H9 (cell line): ENCODE measurements around the gene FANK1. TPM values are rescaled to one million over a fixed set of nuclear protein-coding genes. Genes with fewer than 3 reads are reported as not detected.

ENCODE experiments used
- DNase-seq: peaks from one replicate; pipeline ENCODE4 v3.0.0-alpha.2; 2017
- H2AFZ ChIP-seq: one replicate; pipeline ENCODE4 v1.6.1; 2013; ENCODE audit warnings: mild to moderate bottlenecking, low read length, control low read depth, moderate library complexity
- H2AK5ac ChIP-seq: 2 replicates; pipeline ENCODE4 v1.6.1; 2013; ENCODE audit warnings: low read length, control low read depth, mixed read lengths; ENCODE audit not compliant: insufficient read length
- H2BK120ac ChIP-seq: one replicate; pipeline ENCODE4 v1.6.1; 2013; ENCODE audit warnings: low read depth, mild to moderate bottlenecking, low read length, control low read depth, inconsistent platforms; ENCODE audit not compliant: poor library complexity, severe bottlenecking
- H2BK12ac ChIP-seq: 2 replicates; pipeline ENCODE4 v1.6.1; 2013; ENCODE audit warnings: low read length, control low read depth, mixed read lengths, low read depth; ENCODE audit not compliant: insufficient read length
- H2BK15ac ChIP-seq: 2 replicates; pipeline ENCODE4 v1.6.1; 2013; ENCODE audit warnings: low read depth, low read length, control low read depth
- H2BK20ac ChIP-seq: one replicate; pipeline ENCODE4 v1.6.1; 2013; ENCODE audit warnings: low read depth, mild to moderate bottlenecking, low read length, control low read depth, inconsistent platforms; ENCODE audit not compliant: poor library complexity, severe bottlenecking
- H2BK5ac ChIP-seq: 2 replicates; pipeline ENCODE4 v1.6.1; 2013; ENCODE audit warnings: low read length, control low read depth, mixed read lengths; ENCODE audit not compliant: insufficient read length
- H3K14ac ChIP-seq: 2 replicates; pipeline ENCODE4 v1.6.1; 2013; ENCODE audit warnings: low read length, control low read depth; ENCODE audit not compliant: insufficient read depth
- H3K18ac ChIP-seq: 2 replicates; pipeline ENCODE4 v1.6.1; 2013; ENCODE audit warnings: low read depth, mild to moderate bottlenecking, mixed read lengths, low read length, control low read depth; ENCODE audit not compliant: insufficient read length
- H3K23ac ChIP-seq: 2 replicates; pipeline ENCODE4 v1.6.1; 2013; ENCODE audit warnings: low read length, control low read depth, mixed read lengths, low read depth; ENCODE audit not compliant: insufficient read length
- H3K23me2 ChIP-seq: 2 replicates; pipeline ENCODE4 v1.6.1; 2013; ENCODE audit warnings: low read depth, mild to moderate bottlenecking, mixed read lengths, low read length, control low read depth; ENCODE audit not compliant: insufficient read length, poor library complexity, severe bottlenecking
- H3K27ac ChIP-seq: 2 replicates; pipeline ENCODE4 v1.5.1; 2013; ENCODE audit warnings: low read length, control low read depth, mixed read lengths, low read depth; ENCODE audit not compliant: insufficient read length
- H3K27me3 ChIP-seq: 2 replicates; pipeline ENCODE4 v1.6.1; 2013; ENCODE audit warnings: low read length, control low read depth, inconsistent platforms; ENCODE audit not compliant: insufficient read depth
- H3K4ac ChIP-seq: 2 replicates; pipeline ENCODE4 v1.6.1; 2013; ENCODE audit warnings: low read depth, mild to moderate bottlenecking, control low read depth, inconsistent platforms, low read length, moderate library complexity
- H3K4me1 ChIP-seq: 2 replicates; pipeline ENCODE4 v1.6.1; 2013; ENCODE audit warnings: low read length, control low read depth, inconsistent platforms; ENCODE audit not compliant: insufficient read depth
- H3K4me2 ChIP-seq: 2 replicates; pipeline ENCODE4 v1.6.1; 2013; ENCODE audit warnings: low read length, control low read depth, mixed read lengths; ENCODE audit not compliant: insufficient read length, insufficient read depth
- H3K56ac ChIP-seq: 2 replicates; pipeline ENCODE4 v1.6.1; 2013; ENCODE audit warnings: low read depth, mild to moderate bottlenecking, mixed read lengths, low read length, control low read depth; ENCODE audit not compliant: insufficient read length
- H3K79me1 ChIP-seq: 2 replicates; pipeline ENCODE4 v1.6.1; 2013; ENCODE audit warnings: low read depth, mild to moderate bottlenecking, moderate library complexity, low read length, control low read depth, inconsistent platforms; ENCODE audit not compliant: insufficient read depth, poor library complexity, severe bottlenecking
- H3K79me2 ChIP-seq: 2 replicates; pipeline ENCODE4 v1.6.1; 2013; ENCODE audit warnings: low read length, control low read depth, inconsistent platforms; ENCODE audit not compliant: insufficient read depth
- H3K9ac ChIP-seq: 2 replicates; pipeline ENCODE4 v1.6.1; 2013; ENCODE audit warnings: low read length, control low read depth, mixed read lengths; ENCODE audit not compliant: insufficient read length; ENCODE audit errors: extremely low read depth
- H3K9me3 ChIP-seq: one replicate; pipeline ENCODE4 v1.6.1; 2013; ENCODE audit warnings: low read depth, low read length, inconsistent platforms; ENCODE audit not compliant: control insufficient read depth
- H3T11ph ChIP-seq: one replicate; pipeline ENCODE4 v1.6.1; 2013; ENCODE audit warnings: mild to moderate bottlenecking, low read length, control low read depth, inconsistent platforms
- H4K20me1 ChIP-seq: one replicate; pipeline ENCODE4 v1.6.1; 2013; ENCODE audit not compliant: control insufficient read depth, insufficient read length, insufficient read depth
- H4K5ac ChIP-seq: 2 replicates; pipeline ENCODE4 v1.6.1; 2013; ENCODE audit warnings: low read depth, mild to moderate bottlenecking, mixed read lengths, low read length, control low read depth; ENCODE audit not compliant: insufficient read length
- H4K8ac ChIP-seq: replicated peaks from 2 replicates; pipeline ENCODE4 v1.6.1; 2013; ENCODE audit warnings: low read length, control low read depth, mixed read lengths, low read depth; ENCODE audit not compliant: insufficient read length
- H4K91ac ChIP-seq: 2 replicates; pipeline ENCODE4 v1.6.1; 2013; ENCODE audit warnings: low read depth, mild to moderate bottlenecking, moderate library complexity, mixed read lengths, low read length, control low read depth; ENCODE audit not compliant: insufficient read length
- H3K27ac Mint-ChIP-seq, 3 experiments: 2 replicates in 2 of 3; 3 replicates in 1 of 3; pipeline ENCODE4 v1.8.0; 2020 to 2021; ENCODE audit warnings: mixed read lengths in 3 of 3, mild to moderate bottlenecking in 1 of 3, moderate library complexity in 1 of 3
- H3K27me3 Mint-ChIP-seq: 2 replicates; pipeline ENCODE4 v1.8.0; 2021; ENCODE audit warnings: low read depth, mild to moderate bottlenecking, moderate library complexity, mixed read lengths
- H3K36me3 Mint-ChIP-seq, 3 experiments: 2 replicates in 2 of 3; 3 replicates in 1 of 3; pipeline ENCODE4 v1.8.0; 2020 to 2021; ENCODE audit warnings: low read depth in 3 of 3, mixed read lengths in 3 of 3; ENCODE audit not compliant: insufficient read depth in 1 of 3
- H3K4me1 Mint-ChIP-seq, 2 experiments: 2 replicates each; pipeline ENCODE4 v1.8.0; 2020; ENCODE audit warnings: mixed read lengths in 2 of 2
- H3K4me3 Mint-ChIP-seq, 2 experiments: 2 replicates in 1 of 2; 3 replicates in 1 of 2; pipeline ENCODE4 v1.8.0; 2020 to 2021; ENCODE audit warnings: mild to moderate bottlenecking in 2 of 2, mixed read lengths in 2 of 2, moderate library complexity in 1 of 2
- H3K9me3 Mint-ChIP-seq, 2 experiments: 2 replicates in 1 of 2; 3 replicates in 1 of 2; pipeline ENCODE4 v1.8.0; 2020; ENCODE audit warnings: mild to moderate bottlenecking in 2 of 2, mixed read lengths in 2 of 2, moderate library complexity in 1 of 2
- CTCF ChIP-seq: fragments of 200-600 bp; sonication (generic); conservative IDR thresholded peaks from 3 replicates; pipeline ENCODE4 v1.8.0; 2021; ENCODE audit warnings: antibody characterized with exemption, mild to moderate bottlenecking
- WGBS: extraction: QIAGEN DNeasy Blood & Tissue Kit; methylation state at CpG from one replicate; pipeline ENCODE4 v1.1.7; 2013; ENCODE audit warnings: missing lambda C conversion rate, low lambda C conversion rate, mixed read lengths; ENCODE audit not compliant: insufficient read length; ENCODE audit errors: extremely low coverage; 5-methylcytosine and 5-hydroxymethylcytosine counted together
- total RNA-seq: library from RNA; stranded (reverse); gene quantifications from 2 replicates; pipeline ENCODE4 v1.2.1, GENCODE V29; 2021

Gene FANK1
- total RNA-seq, 1 experiment from 2014 or later, result 0.68 TPM

DNA sequence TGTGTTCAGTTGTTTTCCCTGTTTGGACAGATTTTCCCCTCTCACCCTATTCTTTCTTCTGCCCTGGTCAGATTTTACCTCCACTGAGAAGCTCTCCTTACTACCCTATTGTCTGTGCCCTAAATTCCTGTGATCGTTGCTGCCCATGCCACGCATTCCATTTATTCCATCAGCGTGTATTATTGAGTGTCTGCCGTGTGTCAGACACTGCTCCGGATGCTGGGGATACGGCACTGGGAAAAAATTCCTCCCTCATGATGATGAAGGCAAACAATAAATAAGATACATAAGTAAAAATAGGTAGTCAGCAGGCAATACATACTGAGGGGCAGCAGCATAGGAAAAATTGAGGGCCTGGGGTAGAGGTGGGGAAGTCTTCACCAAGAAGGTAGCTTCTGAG is 86.8 kb downstream of the FANK1 start:
- no peaks in the 10 kb centered on the region for H4K20me1 ChIP-seq
- H3K4ac ChIP-seq, result no peak overlapping the region
- H3K23ac ChIP-seq, result no peak overlapping the region
- Mint-ChIP-seq H3K36me3 (no peaks in the 10 kb centered on the region), H3K4me1 (peaks cover 37 to 38% of the 10 kb centered on the region in 2 experiments), H3K27me3 (peaks cover 2% of the 10 kb centered on the region; the same call in 1 of the 2 replicates), H3K27ac (peak overlapping the region in 1 of 3 experiments; percentile 5; a peak in 1 of 7 replicates), H3K4me3 (no peak overlapping the region), H3K9me3 (no peaks in the 10 kb centered on the region)
- H3K9me3 ChIP-seq, result no peaks in the 10 kb centered on the region
- H2BK15ac ChIP-seq, result no peak overlapping the region
- H3K23me2 ChIP-seq, result no peaks in the 10 kb centered on the region
- H3K79me1 ChIP-seq, result no peaks in the 10 kb centered on the region
- no peaks in the 10 kb centered on the region; the same call in 1 of the 2 replicates for H3K4me1 ChIP-seq
- no peak overlapping the region for H3K9ac ChIP-seq
- no peak overlapping the region for H3K18ac ChIP-seq
- no peak overlapping the region for H3K4me2 ChIP-seq
- no peak overlapping the region for H3K56ac ChIP-seq
- no peak overlapping the region for H4K8ac ChIP-seq
- H3K14ac ChIP-seq, result no peak overlapping the region
- no peak overlapping the region for H2BK12ac ChIP-seq
- no peak overlapping the region for H4K91ac ChIP-seq
- no peak overlapping the region for H3T11ph ChIP-seq
- no peak for TF ChIP-seq CTCF
- DNase-seq, result no peak
- H2AK5ac ChIP-seq, result no peak overlapping the region
- no peak overlapping the region for H2BK120ac ChIP-seq
- no peak overlapping the region for H2BK20ac ChIP-seq
- no peaks in the 10 kb centered on the region for H3K79me2 ChIP-seq
- no peak overlapping the region for H2BK5ac ChIP-seq
- no peak overlapping the region for H2AFZ ChIP-seq
- H3K27ac ChIP-seq, result no peak overlapping the region
- H4K5ac ChIP-seq, result no peak overlapping the region
- WGBS, result no CpG with 5 or more reads among the region's 6 CpGs
- no peaks in the 10 kb centered on the region for H3K27me3 ChIP-seq
